ENCODE results near the gene SORCS3.

SORCS3 gene

DNA sequence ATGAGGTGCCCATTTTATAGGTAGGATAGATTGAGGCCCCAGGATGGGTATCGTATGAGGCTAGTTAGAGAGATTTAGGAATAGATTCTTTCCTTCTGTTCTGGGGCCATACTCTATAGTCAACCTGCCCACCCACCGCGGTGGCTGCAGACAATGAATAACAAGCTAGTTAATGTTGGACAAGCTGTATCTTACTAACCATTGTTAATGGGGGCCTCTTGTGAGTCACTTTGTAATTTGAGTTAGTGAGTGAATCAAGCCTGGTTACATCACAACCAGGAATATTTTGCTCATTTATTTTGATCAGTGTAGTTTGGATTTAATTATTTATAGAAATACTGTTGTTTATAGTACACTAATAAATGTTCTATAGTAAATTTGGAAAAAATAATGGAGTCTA is 7.3 kb downstream of the SORCS3 start:
- DNase-seq = no peak

DNA sequence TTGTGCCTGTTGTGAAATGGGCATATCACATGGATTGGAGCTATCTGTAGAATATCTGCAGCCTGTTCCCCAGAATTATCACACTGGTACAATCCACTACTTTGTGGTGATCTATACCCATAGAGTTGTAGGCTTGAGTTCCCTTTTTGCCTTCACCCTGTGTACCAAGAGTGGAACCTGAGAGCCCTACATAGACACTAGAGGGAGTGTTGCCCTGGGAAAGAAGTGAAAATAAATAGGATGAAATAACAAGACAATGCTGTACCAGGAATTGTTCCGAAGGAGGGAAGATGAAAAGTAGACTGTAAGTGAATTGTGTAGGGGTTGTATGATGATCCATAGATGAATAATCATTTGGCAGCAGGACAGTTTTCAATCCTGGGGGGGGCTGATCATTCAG is 9.0 kb downstream of the SORCS3 start:
- DNase-seq = no peak

GRCh38 chr10:104650635-104651331 is 9.7 kb downstream of the SORCS3 start:
- DNase-seq = no peak

DNA sequence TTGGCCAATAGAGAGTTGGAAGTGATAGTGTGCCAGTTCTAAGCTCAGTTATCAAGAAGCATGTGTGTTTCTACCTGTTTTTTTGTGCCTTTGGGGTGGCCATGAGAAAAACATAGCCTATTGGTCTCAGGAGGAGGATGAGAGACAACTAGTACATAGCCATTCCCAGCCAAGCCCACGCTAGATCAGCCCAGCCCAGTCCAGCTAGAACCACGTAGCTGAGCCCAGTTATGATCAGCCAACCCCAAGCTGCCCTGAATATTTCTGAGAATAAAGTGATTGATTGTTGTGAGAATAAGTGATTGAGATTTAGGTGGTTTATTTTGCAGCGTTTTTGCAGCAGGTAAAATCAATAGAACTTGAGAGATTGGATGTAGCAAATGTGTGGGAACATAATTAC is 15.9 kb downstream of the SORCS3 start:
- no peak for DNase-seq

DNA sequence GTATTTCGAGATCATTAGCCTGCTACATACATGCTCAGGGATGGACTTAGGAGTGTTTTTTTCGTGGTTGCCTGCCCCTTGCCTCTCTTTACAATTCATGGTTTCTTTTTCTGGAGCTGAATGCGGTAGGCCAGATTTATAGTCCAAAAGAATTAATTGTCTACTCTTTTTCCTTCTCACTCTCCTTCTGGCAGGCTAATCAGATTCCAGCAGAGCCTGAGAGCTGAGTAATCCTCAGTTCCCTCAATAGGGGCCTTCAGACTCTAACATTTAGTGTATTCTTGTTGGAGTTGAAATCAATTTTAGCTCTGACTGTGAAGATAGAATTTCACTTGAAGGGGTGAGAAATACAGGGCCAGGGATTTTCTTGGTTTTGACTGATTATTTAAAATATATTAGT is 16.4 kb downstream of the SORCS3 start:
- no peak for DNase-seq

DNA sequence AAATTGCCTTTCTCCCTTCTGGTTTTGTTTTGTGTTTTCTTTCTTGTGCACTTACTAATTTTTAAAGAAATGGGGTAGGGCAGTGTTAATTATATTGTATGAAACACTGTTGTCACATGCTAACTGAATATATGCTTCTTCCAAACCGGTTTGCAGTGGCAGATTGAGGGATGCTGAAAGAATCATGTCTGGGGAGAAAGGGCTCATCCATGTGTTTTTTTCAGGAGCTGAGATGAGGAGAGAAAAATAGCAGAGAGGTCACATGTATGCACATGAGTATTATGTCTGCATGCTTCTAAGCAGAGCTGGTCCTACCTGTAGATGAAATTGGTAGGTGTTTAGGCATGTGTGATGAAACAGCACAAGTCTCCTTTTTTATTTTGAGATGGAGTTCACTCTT is 17.0 kb downstream of the SORCS3 start:
- DNase-seq = no peak

GRCh38 chr10:104659809-104660208 is 18.7 kb downstream of the SORCS3 start:
- DNase-seq = no peak

DNA sequence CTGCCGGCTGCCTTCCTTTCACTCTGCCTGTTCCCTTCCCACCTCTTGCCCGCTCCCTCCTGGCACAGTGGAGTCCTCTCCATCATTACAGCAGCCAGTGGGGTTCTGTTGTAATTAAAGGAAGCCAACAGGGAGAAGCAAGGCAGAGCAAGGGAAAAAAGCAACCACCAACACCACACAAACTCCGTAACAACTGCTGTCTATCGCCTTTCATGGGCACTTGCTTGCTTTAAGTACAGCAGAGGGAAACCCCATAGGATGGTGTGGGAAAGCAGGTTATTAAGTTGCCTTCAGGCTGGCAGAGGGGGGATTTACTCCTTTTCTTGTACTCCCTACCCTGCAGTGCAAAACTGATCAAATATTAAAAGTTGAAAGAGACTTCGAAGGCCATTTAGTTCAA is 22.0 kb downstream of the SORCS3 start:
- no peak for DNase-seq

DNA sequence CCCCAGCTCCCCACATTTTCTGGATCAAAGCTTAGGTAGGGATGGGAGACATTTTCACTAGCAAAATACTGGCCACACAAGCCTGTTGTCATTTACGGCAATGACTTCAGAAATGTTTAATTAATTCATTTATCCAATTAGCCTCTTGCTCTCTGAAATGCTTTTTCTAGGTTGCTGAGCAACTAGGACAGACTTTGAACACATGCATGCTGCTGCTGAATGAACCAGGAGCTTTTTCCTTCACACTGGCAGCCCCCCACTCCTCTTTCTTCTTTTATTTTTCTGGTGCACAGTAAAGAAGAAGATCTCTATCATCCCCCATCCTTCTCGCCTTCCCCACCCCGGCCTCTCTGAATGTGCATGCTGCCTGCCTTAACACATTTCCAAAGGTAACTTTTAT is 22.5 kb downstream of the SORCS3 start:
- no peak for DNase-seq

GRCh38 chr10:104664205-104664604 is 23.1 kb downstream of the SORCS3 start:
- no peak for DNase-seq

DNA sequence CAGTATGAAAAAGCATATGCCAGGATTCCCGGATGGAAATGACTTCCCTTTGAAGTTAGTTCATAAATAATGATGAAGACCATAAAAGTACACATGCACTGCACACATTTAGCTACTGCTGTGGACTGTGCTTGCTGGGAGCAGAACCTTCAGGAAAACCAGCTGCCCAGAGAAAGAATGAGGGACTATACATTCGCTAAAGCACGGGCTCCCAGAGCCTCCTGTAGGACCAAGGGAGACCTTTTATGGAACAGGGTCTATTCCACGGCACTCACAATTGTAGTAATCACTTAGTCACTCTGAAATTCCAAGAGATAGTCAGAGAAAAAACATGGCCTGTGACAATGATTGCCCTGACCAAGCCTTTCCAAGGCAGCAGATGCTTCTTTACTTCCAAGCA is 24.1 kb downstream of the SORCS3 start:
- DNase-seq = no peak

- no peak for DNase-seq
These were observed 25.0 kb downstream of the SORCS3 start for GRCh38 chr10:104666106-104666505.

- no peak for DNase-seq
These were observed 35.8 kb downstream of the SORCS3 start for GRCh38 chr10:104676874-104677273.

GRCh38 chr10:104678658-104679057 is 37.6 kb downstream of the SORCS3 start:
- no peak for DNase-seq

DNA sequence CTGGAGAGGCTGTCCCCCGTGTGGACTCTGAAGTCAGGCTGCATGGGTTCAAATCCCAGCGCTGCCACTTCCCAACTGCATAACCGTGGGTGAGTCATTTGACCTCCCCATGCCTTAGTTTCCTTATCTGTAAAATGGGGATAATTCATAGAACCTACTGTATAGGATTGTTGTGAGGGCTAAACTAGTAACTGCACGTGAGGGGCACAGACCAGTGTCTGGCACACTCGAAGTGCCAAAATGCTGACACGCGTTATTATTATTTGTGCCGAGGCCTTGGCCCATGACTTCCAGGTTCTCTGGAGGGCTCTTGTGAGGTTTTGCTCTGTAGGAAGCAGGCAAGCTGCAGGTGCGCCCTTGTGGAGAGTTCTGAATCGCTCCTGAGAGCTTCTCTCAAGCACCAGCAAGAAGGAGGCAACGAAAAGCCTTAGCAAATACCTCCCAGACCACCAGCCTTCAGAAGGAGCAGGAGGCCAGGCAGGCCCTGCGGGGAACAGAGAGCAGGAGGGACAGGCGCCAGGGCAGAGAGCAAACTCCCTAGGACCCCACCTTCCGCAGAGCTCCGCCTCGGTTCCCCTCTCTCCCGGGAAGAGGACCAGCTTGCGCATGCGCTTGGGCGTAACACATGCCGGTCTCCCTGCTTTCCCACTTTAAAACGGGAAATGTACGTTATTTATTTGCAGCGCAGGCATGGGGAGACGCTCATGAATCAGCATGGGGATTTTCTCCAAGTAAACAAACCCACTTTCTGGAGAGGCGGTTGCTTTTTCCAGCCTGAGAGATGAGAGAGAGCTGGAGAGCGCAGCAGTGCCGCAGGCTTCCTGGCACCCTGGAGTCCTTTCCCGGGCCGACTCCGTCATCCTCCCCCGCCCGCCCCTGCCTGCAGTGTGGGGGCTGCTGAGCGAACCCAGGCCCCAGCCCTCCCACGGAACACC is 39.6 kb downstream of the SORCS3 start:
- DNase-seq = no peak

DNA sequence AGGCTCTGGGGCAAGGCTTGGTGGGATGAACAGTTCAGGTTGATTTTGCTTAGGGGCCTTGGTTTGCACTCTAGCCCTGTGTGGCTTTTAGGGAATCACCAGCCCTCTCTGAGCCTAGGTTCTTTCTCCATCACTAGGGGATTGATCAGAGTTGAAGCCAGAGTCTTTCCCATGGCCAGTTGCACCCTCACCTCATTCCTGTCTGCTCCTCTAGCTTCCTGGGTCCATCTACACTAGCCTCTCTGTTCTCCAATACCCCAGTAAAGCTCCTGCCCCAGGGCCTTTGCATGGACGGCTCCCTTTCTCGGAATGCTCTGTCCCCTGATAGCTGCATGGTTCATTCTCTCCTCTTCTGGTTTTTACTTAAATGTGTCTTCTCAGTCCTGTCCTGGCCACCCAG is 40.4 kb downstream of the SORCS3 start:
- DNase-seq = no peak

DNA sequence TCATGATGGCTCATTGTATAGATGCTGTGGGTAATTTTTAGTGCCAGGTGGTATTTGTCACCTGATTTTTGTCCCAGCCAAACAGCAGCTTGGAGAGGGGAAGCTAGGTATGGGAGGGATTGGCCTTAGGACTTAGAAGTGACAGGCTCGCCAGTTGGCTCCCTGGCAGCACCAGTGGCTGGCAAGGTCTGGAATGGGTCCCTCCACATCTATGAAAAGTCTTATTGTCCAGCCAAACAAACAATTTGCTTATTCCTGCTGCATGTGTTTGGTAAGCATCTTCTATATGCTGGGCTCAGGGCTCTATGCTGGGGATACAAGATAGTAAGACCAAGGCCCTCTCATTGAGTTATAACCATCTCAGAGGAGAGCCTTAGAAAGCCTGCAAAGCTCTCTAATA is 42.5 kb downstream of the SORCS3 start:
- no peak for DNase-seq

DNA sequence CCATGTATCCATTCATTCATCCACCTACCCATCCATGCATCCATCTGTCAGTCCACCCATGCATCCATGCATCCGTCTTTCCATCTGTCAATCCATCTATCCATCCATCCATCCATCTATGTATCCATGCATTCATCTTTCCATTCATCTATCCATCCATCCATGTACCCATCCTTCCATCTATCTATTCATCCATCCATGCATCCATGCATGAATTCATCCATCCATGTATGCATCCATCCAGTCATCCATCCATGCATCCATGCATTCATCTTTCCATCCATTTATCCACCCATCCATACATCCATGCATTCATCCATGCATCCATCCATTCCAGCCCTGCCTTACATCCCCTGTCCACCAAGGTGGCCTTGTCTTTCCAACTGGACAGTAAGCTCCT is 45.7 kb downstream of the SORCS3 start:
- DNase-seq = no peak

- no peak for DNase-seq
These were observed 47.4 kb downstream of the SORCS3 start for GRCh38 chr10:104688251-104689042.

- no peak for DNase-seq
These were observed 48.0 kb downstream of the SORCS3 start for GRCh38 chr10:104689105-104689504.

GRCh38 chr10:104689547-104689946 is 48.5 kb downstream of the SORCS3 start:
- DNase-seq = no peak

DNA sequence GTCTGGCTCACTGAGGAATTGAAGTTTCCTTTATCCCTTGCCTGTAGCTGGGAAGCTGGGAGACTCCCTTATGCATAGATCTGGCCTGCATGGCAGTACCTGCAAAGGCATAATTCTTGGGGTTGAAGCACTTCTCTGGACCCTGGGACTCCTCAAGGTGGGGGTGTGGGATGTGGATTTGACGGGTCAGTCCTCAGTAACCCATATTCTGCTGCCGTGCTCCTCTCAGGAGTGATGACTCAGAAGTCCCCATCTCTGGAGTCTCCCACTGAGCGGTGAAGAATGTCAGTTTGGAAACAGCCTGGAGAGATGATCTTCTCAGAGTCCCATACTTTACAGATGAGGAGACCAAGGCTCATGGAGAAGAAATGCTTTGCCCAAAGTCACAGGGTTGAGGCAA is 49.0 kb downstream of the SORCS3 start:
- no peak for DNase-seq

GRCh38 chr10:104690959-104691358 is 49.9 kb downstream of the SORCS3 start:
- no peak for DNase-seq

DNA sequence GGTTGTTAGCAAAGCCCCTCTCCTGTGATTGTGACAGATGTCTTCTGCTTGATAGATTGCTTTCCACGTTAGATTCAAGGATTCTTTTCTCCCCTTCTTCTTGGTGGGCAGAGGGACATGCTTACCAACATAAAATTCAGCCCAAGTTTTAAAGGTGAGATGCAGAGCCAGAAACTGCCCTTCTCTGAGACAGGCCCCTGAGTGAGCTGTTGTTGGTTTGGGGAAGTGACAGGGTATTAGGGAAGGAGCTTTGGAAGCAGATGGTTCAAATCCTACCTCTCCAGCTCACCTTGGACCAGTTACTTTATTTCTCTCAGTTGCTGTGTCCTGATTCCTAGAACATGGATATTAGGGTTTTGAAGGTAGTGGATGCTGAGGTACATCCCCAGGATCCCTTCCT is 53.0 kb downstream of the SORCS3 start:
- DNase-seq = no peak
